Activated CD4-positive, alpha-beta T cell treated with anti-CD3 and anti-CD28 coated beads for 4 hours (primary cell): Measurements from ENCODE around the gene CRACDL.

Experiments
- DNase-seq, 2 donors: peaks; one replicate each; pipeline ENCODE4 v3.0.0-alpha.2; 2020

CRACDL gene, protein sequence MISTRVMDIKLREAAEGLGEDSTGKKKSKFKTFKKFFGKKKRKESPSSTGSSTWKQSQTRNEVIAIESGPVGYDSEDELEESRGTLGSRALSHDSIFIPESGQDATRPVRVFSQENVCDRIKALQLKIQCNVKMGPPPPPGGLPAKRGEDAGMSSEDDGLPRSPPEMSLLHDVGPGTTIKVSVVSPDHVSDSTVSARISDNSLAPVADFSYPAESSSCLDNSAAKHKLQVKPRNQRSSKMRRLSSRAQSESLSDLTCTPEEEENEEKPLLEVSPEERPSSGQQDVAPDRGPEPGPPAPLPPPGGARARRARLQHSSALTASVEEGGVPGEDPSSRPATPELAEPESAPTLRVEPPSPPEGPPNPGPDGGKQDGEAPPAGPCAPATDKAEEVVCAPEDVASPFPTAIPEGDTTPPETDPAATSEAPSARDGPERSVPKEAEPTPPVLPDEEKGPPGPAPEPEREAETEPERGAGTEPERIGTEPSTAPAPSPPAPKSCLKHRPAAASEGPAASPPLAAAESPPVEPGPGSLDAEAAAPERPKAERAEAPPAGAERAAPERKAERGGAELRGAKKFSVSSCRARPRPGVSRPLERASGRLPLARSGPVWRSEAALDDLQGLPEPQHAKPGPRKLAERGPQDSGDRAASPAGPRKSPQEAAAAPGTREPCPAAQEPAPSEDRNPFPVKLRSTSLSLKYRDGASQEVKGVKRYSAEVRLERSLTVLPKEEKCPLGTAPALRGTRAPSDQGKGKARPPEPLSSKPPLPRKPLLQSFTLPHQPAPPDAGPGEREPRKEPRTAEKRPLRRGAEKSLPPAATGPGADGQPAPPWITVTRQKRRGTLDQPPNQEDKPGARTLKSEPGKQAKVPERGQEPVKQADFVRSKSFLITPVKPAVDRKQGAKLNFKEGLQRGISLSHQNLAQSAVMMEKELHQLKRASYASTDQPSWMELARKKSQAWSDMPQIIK

DNA sequence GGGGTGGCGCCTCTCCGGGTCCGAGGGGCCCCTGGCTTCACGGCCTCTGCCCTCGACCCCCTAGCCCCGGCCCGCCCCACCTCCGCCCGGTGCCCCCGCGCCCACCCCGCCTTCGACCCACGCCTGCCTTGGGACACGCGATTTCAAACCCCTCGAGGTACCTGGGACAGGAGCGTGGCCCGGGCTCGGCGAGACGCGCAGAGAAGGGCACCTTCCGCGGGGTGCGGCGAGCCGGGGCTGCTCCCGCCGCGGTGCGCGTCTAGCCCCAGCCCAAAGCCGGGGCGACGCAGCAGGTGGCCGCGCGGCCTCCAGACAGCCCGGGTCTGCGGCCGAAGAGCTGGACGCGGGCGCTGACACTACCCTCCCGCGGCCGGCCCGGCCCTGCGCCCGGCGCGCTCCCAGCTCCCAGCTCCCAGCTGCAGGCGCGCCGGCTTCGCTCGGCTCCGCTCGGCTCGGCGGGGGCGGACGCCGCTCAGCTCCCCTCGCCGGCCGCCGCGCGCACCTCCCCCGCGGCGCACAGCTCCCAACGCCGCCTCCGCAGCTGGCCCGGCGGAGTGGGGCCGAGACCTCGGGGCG, at the start of gene CRACDL:
Gene CRACDL (minus strand): TSS at position 449 of the 576 bp plus-strand sequence. CDS start 89,425 bp downstream, outside the sequence.
- DNase-seq, result no peak

DNA sequence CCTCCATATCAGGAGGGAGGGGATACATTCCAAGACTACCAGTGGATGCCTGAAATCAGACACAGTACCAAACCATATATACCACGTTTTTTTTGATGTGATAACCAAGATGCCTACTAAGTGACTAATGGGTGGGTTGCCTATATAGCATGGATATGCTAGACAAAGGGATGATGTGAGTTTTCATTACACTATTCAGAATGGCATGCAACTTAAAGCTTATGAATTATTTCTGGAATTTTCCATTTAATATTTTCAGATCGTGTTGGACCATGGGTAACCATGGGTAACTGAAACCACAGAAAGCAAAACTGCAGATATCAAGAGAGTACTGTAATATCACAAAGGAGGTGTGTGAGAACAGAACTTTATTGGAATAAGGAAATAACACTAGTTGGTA, 39.6 kb upstream of the CRACDL start:
- DNase-seq, result no peak

DNA sequence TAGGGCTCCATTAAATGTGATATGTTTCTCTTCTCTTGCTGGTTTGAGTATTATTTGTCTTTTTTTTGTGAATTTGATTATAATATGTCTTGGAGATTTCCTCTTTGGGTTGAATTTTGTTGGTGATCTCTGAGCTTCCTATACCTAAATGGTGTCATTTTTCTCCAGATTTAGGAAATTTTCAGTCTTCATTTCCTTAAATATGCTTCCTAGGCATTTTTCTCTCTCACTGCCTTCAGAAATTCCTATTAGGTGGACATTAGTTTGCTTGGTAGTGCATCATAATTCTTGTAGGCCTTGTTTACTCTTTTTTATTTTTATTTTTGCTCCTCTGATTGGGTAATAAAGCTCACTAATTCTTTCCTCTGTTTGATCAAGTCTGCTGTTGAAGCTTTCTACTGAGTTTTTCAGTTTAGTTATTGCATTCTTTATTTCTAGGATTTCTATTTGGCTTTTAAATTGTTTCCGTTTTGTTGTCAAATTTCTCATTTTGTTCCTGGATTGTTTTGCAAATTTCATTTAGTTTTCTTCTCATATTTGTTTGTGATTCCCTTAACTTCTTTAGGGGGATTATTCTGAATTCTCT, 36.6 kb upstream of the CRACDL start:
- DNase-seq, result no peak

DNA sequence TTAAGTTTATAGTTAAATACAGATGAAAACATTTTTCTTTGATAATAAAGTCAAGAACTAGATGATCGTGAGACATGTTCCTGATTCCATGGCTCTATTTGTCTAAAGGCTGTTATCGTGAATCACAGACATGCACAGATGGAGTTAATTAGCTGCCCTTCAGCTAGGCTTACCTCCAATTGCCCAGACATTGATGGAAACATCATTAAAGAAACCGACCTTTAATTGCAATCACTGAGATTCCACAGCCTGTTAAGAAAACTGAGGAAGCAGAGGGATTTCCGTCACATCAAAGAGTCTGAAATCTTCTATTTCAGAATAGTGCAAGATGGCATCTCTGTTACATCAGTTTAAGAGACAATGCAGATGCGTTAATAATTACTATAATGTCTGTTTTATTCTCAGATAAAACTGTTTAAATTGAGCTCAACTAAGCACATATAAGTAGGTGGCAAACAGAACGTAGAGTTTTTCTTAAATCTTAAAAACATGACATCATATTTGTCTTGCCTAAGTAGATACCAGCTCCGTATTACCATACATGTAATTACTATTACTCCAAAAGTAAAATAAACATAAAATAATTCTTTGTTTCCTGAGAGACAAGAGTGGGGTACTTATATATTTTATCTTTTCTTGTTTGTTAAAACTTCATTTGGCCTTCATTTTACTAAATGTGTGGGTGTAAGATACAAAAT, 23.9 kb upstream of the CRACDL start:
- DNase-seq, result no peak

DNA sequence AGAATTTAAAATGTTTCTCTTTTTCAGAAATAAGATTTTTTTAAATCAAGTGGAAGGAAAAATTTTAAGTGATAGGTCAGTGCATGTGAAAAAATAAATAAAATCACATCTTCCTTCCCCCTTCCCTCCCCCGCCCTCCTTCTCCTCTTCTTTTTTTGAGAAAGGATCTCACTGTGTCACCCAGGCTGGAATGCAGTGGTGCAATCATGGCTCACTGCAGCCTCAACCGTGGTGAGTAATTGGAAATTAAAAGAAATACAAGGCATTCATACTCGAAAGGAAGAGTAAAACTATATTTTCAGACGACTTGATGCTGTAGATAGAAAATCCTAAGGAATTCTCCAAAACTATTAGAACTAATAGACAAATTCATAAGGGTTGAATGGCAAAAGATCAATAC, 16.9 kb upstream of the CRACDL start:
- no peak for DNase-seq

DNA sequence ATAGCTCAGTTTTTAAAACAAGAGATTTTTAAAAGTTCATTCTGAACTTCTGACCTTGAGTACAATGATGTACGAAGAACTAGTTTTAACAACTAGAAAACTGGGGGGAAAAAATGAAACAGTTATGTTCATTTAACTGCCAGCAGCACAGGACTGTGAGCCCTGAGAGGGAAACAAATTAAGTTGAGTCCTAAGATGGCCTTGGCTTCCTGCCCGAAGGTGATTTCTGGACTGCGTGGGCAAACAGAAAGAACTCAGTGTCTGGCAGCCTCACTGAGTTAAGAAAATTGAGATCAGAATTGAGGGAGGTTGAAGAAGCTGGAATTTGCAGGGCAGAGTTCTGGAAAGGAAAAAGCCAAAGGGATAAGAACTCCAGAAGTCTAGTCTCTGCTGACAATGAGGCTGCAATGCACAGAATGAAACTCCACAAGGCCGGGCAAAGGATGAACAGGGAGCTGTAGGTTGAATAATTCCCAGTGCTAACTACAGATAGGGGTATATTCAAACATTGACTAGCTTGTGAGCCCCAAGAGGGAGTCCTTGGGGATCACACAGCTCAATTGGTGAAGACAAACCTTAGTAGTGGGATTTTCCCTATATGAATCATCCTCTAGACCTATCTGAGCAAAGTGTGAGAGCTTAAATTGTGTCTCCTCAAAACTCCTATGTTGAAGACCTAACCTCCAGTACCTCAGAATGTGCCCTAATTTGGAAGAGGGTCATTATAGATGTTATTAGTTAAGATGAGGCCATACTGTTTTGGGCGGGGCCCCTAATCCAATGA, 13.1 kb upstream of the CRACDL start:
- no peak for DNase-seq

DNA sequence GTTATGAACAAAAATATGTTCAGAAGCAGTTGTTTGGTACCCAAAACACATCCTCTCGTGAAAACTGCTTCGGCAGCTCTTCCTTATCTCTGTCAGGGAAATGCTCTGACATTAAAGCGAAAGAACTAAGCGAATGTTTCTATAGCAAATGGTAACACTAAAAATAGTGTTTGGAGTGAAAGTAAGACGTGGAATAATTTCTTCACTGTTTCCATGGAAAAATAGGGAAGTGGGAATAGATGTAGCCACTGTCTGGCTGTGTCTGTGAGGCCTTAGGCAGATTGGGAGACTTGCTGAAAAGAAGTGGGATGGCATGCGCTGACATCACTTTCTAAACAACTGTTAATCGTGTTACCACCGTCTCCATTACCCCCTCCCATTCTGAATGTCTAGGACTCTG, 11.5 kb upstream of the CRACDL start:
- no peak for DNase-seq

DNA sequence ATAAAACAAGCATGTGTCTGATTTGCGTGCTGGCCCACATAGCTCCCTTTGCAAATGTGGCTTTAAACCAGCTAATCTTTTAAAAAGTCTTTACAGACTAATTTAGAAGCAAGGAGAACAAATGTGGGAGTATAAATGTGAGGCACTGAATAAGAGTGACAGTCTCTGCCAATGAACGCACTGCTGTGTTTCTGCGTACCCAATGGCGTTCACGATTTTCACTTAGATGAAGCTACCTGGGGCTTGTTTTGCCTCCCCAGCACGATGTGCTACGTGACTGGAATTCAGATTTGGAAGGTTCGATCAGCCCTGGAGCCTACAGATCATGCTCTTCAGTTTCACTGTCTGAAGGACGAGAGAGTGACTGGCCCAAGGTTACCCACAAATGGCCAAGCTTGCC, 10.8 kb upstream of the CRACDL start:
- no peak for DNase-seq

DNA sequence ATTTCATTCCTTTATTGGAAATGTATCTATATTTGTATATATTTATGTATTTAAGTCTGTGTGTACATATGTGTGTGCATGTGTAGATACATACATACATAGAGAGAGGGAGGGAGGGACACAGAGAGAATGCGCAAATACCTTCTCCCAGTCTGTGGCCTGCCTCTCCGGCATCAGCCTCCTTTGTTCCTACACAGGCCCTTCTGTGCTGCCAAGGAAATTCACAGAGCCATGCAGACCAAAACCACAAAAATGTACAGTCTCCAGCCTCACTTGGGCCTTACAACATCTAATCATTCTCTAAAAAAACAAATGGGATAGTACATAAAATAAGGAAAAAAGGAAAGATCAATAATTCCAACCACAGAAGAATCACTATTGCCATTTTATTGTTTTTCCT, 8.8 kb upstream of the CRACDL start:
- DNase-seq, result no peak

DNA sequence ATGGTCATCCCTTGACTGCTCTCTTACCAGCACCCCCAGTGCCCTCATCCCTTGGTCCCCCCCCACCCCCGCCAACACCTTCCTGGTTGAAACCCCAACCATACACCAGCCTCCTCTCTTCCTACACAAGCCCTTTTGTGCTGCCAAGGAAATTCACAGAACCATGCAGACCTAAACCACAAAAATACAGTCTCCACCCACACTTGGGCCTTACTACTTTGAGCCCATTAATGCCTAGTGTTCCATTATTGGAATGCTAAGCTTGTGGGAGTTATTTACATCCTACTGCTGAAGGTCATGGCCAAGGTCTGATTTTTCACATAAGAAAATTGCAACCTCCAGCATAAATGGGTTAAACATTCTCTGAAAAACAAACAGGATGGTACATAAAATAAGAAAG, 4.1 kb upstream of the CRACDL start:
- DNase-seq, result no peak

DNA sequence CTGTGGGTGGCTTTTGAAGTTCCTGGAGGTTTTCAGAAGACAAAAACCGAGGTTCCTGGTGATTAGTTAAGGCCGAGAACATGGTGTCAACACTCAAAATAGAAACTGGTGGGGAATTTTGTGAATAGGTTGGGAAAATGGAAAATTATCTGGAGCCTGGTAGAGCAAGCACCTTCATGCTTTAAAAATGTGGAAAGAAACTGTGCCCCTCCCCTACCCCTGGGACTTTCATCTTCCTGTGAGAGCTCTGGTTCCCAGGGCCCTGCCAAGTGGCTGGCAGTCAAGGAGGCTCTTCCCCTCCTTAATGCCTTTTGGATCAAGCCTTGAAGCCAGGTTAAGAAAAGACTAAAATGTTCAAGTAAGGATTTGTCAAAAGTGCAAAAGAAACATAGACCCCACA, 1.9 kb upstream of the CRACDL start:
- no peak for DNase-seq

DNA sequence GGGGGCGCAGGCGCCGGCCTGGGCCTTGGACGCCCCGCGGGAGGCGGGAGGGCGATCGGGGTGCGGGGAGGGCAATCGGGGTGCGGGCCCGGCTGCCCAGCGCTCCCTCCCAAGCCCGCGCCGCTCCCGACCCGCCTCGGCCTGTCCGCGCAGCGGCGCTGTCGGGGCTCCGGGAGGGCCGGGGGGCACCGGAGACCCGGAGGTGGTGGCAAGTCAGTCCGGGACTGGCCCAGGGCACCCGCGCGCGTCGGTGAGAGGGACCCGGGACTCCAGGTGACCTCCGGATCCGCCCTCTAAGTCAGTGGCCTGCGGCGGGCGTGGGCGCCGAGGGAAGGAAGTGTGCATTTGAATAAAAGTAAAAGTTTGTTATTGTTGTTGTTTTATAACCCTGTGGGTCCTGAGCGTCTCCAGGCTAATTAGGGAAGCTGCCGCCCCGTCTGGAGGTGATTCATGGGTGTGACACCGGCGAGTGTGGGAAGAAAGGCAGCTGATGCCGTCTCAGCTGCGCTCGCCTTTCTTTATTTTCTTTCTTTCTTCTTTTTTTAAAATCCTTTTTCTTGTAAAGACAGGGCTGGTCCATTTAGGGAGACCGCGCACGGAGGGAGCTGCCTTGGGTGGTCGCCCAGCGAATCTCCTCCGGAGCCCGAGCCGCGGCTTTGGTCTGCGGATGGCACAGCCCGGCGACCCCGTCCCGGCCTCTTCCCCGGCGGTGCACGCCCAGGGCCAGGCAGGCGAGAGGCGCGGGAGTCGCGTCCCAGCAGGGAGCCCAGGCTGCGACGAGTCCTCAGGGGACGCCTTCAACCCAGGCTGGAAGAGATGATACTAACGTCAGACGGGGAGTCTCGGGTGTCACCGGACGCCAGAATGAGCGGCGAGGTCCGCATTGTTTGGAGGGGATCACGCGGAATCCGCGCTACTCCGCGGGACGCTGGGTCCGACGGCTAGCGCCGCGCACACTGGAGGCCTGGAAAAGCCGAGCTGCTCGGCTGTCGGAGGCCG, 627 bp upstream of the CRACDL start:
- DNase-seq, result peak; percentile 12 to 23

DNA sequence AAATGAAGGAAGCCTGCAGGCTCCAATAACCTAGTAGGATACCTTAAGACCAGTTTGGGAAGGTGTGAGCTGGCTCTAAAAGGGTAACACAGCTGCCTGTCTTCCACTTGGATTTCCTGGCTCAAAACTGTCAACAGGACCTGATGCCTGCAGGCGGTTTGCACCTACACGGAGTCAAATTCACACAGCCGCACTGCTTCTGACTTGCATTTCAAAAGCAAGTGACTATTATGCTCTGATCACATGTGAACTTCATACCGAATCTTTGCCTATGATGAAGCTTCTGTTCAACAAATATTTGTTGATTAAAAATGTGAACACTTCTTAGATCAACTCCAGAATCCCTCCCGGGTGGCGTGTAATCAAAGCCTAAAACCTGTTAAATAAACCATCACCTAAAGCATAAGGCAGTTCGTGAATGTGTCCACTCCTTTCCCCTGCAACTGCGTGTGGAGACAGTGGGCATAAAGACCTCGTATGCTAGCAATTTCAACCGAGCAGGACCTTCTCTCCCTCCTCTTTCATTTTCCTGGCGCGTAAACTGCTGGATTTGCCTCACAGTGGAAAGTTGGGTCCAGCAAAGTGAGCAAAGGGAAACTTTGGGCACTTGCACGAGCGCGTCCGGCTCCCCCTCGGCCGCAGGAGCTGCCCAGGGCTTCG, 784 bp downstream of the CRACDL start:
- no peak for DNase-seq

DNA sequence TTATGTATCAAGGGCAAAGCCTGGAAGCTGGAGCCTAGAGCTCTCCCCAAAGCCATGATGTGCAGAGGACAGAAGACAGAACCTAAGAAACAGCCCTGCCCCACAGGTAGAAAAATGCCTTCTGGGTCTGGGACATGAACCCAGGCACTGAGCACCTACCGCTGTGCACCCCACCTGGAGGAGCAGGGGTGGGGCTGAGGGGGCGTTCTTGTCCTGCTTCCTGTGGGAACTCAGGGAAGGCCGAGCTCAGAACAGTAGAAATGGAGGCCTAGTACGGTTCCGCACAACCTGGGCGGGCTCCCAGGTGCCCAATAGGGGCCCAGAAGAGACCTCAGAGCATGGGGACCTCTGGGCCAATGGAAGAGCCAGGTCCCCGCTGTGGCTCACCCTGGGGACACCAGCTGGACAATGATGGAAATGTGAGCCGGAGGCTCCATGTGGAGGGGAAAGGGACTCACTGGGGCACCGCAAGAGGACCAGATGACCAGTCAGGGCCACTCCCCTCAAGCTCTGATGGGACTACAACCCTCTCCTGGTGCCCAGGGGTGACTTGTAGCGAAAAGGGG, 3.2 kb downstream of the CRACDL start:
- DNase-seq, result no peak

DNA sequence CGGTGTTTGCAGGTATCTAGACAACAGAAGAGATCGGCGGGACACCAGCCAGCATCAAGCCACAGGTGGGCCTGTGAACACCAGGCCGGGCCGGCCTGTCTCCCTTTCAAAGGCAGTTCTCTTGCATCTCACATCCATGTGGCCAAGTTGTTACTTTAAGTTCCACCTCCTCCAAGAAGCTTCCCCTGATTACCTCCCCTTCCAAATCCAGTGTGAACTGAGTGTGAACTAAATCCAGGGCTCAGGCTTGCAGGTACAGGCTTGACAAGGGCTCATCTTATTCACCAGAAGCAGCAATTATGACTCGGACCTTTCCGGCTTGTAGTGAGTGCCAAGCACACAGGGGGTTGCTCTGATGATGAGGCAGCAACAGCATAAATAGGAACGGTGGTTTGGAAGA, 3.9 kb downstream of the CRACDL start:
- DNase-seq, result no peak

DNA sequence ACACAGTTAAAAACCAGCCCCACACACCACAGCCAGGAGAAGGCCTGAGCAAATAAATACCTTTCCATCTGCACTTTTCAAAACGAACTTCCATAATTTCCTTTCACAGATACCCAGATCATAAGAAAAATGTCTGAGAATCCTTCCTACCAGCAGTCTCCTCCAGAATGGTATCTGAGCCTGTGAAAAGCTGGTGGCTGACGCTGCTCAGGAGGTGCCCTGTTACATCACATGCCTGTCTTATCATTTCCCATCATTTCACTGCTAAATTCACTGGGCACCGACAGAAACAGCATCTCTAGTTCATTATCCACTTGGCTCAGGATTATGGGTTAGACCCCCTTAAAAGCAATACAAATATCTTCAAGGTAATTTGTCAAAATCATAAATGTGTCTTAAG, 4.4 kb downstream of the CRACDL start:
- DNase-seq, result no peak

DNA sequence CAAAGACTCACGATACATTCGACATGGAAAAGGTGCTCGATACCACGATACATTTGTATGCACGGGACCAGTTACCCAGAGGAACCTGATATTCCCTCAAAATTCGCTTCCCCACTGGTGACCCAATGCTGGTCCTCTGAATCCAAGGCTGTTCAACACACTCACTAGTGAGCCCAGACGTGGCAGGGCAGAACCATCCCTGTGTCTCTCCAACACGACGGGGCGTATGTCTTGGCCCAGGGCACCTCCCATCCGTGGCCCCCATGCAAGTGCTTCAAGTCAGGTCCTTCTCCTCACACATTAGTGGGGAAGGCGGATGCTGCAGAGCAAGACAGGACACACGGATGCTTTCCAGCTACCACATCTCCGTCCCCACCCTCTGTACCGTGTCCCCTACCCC, 6.1 kb downstream of the CRACDL start:
- DNase-seq, result no peak

DNA sequence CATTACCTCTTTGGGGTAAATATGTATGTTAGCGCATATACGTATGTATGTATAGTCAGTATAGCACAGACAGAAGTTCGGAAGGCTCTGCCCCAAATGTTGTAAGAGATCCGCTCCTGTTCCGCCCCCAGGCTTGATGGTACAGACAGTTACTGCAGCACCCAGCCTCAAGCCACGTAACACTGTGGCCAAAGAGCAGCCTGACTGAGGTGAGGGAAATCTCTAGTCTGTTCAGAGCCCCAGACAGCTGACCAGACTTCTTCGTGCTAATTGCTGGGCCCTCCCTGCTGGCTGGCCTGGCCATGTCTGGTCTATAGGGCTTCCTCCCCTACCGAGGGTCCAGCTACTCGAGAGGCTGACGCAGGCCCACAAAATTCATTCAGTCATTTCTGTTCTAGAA, 7.8 kb downstream of the CRACDL start:
- DNase-seq, result no peak

DNA sequence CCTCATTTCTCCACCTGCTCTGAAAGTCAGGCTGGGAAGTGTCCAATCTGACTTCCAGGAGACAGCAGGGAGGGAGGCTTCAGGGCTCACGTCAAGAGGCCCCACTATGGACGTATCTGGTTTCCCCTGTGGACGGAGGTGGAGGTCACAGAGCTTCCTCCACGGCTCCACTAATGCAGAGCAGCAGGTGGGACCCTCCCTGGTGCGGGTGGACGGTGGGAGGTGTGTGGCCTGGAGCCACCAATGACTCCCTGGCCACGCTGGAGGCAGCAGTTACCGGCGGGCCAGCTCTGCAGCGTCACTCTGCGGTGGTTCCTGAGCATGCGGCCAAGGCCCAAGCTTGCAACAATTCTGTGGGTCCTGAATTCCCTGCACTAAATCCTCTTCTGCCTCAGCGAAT, 9.0 kb downstream of the CRACDL start:
- DNase-seq, result no peak

DNA sequence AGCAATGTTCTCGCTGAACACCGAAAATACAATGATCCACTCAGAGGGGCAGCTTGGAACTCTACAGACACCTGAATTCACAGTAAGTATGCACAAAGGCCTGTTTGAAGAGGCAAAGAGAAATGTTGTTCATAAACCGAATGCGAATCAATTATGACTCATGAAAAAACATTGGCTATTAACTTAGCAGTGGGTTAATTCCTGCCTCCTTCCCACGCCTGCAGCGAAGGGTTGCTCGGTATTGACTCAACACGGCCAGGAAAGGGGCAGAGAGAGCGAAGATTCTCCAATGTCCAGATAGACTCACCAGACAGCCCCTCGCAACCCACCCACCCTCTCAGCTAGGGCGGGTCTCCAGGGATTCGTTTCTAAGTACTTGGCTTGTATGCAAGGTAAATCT, 9.4 kb downstream of the CRACDL start:
- no peak for DNase-seq
